ENCODE data around the gene NLGN2.

NLGN2 gene

DNA sequence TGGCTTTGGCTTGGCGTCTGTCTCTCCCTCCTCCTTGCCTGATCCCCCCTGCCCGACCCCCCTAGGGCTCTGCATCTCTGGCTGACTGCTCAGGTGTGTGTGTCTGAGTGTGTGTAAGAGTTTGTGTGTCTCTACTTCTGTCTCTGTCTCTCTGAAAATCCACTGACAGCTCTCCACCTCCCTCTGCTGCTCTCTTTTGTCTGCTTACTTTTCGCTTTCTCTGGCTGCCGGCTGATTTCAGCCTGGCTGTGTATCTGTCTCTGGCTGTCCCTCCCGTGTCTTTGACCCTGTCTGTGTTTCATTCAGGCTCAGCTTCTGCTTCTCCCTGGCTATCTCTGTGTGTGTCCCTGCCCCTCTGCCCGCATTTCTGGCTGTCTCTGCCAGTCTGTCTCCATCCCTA lies 8.7 kb downstream of the NLGN2 start:
- no peak for DNase-seq (ENCODE audit: low read depth)
- no peak overlapping the region for H3K4me3 ChIP-seq (ENCODE audit: low read length)

DNA sequence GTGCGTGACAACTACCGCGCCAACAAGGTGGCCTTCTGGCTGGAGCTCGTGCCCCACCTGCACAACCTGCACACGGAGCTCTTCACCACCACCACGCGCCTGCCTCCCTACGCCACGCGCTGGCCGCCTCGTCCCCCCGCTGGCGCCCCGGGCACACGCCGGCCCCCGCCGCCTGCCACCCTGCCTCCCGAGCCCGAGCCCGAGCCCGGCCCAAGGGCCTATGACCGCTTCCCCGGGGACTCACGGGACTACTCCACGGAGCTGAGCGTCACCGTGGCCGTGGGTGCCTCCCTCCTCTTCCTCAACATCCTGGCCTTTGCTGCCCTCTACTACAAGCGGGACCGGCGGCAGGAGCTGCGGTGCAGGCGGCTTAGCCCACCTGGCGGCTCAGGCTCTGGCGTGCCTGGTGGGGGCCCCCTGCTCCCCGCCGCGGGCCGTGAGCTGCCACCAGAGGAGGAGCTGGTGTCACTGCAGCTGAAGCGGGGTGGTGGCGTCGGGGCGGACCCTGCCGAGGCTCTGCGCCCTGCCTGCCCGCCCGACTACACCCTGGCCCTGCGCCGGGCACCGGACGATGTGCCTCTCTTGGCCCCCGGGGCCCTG lies 9.5 kb downstream of the NLGN2 start:
- DNase-seq (ENCODE audit: low read depth): no peak
- TF ChIP-seq, protein P1, sequence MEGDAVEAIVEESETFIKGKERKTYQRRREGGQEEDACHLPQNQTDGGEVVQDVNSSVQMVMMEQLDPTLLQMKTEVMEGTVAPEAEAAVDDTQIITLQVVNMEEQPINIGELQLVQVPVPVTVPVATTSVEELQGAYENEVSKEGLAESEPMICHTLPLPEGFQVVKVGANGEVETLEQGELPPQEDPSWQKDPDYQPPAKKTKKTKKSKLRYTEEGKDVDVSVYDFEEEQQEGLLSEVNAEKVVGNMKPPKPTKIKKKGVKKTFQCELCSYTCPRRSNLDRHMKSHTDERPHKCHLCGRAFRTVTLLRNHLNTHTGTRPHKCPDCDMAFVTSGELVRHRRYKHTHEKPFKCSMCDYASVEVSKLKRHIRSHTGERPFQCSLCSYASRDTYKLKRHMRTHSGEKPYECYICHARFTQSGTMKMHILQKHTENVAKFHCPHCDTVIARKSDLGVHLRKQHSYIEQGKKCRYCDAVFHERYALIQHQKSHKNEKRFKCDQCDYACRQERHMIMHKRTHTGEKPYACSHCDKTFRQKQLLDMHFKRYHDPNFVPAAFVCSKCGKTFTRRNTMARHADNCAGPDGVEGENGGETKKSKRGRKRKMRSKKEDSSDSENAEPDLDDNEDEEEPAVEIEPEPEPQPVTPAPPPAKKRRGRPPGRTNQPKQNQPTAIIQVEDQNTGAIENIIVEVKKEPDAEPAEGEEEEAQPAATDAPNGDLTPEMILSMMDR (conservative IDR thresholded peaks at IDR 0.05; ENCODE audit: low read depth, low read length): no peak
- no peak overlapping the region for H3K4me3 ChIP-seq (ENCODE audit: low read length)

More for the DNA sequence above, 8.7 kb downstream of the NLGN2 start:
- TF ChIP-seq, protein P1 (conservative IDR thresholded peaks at IDR 0.05; ENCODE audit: low read depth, low read length): no peak

DNA sequence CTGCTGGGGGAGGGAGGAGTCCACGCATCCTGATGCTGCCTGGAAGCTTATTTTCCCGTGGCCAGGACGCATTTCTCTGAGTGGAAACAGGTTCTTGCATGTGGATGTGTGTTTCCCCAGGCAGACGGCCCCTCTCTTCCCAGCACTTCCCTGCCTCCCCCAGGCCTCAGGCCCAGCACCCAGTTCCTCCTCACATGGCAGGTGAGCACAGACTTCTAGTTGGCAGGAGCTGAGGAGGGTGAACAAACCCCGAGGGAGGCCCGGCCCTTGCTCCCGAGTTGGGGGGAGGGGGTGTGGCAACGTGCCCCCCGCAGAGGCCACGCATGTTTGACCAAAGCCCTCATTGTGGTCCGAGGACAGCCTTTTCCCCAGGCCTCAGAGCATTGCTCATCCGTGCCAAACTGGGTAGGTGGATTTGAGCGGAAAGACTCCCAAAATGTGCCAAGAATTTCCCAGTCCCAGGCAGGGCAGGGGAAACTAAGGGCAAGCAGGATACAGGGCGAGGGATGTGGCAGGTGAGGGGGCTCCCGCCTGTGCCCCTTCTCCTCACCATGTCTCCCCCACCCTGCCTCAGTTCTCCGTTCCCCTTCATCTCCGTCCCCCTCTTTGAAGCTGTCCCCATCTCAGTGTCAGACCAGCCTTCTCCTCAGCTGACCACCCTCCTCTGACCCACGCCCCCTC lies 11.0 kb downstream of the NLGN2 start:
- DNase-seq (ENCODE audit: low read depth): no peak
- TF ChIP-seq, protein P1 (conservative IDR thresholded peaks at IDR 0.05; ENCODE audit: low read depth, low read length): no peak
- H3K4me3 ChIP-seq (ENCODE audit: low read length): no peak overlapping the region

DNA sequence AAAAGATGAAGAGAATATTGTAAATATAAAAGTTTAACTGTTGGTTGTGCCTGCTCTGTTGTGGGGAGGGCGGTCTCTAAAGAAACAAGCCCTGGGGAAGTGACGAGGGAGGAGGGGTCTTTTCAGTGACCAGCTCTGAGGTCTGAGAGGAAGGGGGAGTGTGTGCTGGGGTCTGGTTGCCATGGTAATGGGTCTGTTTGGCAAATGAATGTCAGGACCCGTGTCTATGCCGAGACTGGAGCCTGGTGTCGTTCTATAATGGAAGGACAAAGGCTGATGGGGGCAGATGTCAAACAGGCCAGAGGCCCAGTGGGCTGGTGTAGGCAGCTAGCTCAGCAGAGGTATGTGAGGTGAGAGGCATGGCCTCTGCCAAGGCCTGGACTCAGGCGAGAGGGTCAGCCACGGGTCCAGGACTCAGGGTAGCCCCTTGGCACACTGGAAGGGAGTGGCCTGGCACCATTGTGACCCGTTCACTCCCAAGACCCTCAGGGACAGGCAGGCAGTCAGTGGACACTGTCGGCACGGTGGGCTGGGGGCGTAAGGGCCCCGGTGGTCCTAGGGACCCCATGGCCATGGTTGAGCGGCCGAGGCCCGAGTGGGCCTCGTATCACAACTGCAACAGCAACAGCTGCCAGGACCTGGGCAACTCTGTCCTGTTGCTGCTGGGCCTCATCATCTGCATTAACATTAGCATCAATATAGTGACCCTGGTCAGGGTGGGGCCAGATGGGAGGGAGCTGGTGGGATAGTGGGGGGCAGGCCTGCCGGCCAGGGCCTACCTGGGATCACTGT lies 12.4 kb downstream of the NLGN2 start, which contains the start of gene SPEM1:
SPEM1 (plus strand) TSS at position 506 of the 792 bp plus-strand sequence; CDS start at position 567, 61 bp downstream.
- TF ChIP-seq, protein P1 (conservative IDR thresholded peaks at IDR 0.05; ENCODE audit: low read depth, low read length): no peak
- no peak within 1 kb of the TSS for H3K4me3 ChIP-seq (ENCODE audit: low read length)
- DNase-seq (ENCODE audit: low read depth): no peak

DNA sequence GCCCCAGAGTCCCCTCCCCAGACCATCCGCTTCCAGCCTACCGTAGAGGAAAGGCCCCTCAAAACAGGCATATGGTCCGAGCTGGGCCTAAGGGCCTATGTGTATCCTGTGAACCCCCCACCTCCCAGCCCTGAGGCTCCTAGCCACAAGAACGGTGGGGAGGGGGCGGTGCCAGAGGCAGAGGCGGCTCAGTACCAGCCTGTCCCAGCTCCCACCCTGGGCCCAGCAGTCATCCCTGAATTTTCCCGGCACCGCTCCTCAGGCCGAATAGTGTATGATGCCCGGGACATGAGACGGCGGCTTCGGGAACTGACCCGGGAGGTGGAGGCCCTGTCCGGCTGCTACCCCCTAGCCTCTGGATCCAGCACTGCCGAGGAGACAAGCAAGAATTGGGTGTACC lies 13.5 kb downstream of the NLGN2 start:
- TF ChIP-seq, protein P1 (conservative IDR thresholded peaks at IDR 0.05; ENCODE audit: low read depth, low read length): no peak
- H3K4me3 ChIP-seq (ENCODE audit: low read length): no peak overlapping the region
- no peak for DNase-seq (ENCODE audit: low read depth)

DNA sequence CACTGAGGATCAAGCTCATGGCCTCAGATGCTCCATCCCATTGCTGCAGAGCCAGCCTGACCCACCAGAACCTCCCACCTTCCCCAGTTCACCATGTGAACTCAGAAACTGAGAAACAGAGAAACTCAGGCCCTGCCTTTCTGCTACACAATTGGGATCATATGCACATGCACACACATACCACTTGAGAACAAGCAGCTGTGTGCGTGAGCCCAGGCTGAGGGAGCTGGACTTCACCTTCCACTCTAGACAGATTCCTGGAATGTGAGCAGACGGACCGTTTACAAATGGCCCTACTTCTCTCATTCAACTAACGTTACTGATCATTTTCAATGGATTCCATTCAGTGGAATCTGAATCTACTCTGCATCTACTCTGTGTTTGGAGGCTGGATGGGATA lies 16.0 kb downstream of the NLGN2 start:
- no peak for DNase-seq (ENCODE audit: low read depth)
- H3K4me3 ChIP-seq (ENCODE audit: low read length): no peak overlapping the region
- TF ChIP-seq, protein P1 (conservative IDR thresholded peaks at IDR 0.05; ENCODE audit: low read depth, low read length): no peak

Data from retinal pigment epithelial cell (primary cell).